GM19438 (cell line): ENCODE data around the gene CAPN1.
"Not testable (repeated sequence)": the region's sequence is repeated elsewhere in the genome, so short reads cannot be mapped to it uniquely, and the experiment has no call there.

Experiments used
- ATAC-seq: cut with Tn5 transposase; IDR thresholded peaks from one replicate; pipeline ENCODE4 v1.9.1; 2021; ENCODE audit warnings: low read depth; ENCODE audit not compliant: unreplicated experiment

The CAPN1 gene

GRCh38 chr11:65181569-65182257 lies at the start of gene CAPN1:
Gene CAPN1, plus strand, starts transcription at chr11:65181928. Its CDS starts 774 bp downstream, at chr11:65182702.
- peak; percentile 36 for ATAC-seq

DNA sequence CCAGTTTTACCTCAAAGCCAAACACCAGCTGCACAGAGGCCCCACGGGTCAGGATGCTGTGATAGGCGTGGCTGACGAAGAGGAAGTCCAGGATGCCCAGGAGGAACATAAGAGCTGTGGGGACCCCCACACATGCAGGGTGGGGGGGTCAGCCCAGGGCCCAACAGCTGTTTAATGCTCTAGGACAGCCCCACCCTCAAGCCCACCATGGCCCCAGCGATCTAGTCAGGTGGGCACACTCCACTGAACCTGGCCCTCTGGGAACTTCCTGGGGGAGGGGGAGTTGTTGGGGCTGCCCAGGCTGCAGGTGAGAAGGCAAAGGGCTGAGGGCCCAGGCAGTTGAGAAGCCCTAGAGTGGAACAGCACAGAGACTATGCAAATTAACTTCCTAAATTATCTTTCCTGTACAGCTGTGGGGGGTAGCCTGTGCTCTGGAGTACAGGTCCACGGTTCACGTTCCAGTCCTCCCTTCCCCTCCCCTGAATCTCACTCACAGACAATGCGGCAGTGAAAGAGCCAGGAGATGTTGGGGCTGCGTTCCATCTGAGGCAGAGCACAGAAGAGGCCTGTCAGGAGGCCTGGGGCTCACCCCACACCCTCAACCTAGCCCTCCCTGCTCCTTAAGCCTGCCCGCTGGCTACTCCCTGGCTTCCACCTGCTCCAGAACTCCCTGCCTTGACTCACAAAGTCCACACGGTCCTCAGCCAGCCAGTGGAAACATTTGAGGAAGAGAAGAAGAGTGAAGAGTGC lies 49.3 kb upstream of the CAPN1 start:
- no peak for ATAC-seq

DNA sequence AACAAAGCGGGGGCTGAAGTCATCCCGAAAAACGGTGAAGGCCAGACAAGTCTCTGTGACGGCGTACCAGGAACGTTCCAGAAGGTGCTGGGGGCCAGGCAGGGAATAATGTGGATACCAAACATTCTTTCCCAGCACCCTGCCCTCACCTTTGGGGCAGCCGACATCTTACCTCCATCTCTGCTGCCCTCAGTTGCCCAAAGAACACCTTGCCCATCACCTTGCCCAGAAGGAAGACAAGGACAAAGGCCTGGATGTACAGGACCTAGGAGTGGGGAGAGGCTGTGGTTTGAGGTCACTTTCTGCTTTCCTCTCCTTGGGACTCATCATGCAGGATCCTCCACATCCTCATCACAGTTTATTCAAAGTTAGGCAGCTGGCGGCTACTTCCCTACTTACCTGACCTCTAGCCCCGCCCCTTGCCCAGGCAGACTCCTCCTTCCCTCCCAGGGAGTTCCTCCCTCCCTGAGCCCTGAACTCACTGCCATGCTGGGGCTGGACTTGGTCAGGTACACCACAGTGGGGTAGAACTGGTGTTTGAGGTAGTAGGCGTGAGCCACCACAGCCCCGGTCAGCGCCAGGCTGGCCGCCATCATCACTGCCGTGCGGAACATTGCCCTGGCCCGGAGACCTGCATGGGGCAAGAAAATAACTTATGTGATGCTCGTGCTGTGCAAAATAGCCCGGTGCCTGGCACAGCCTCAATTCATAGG lies 48.6 kb upstream of the CAPN1 start:
- no peak for ATAC-seq

DNA sequence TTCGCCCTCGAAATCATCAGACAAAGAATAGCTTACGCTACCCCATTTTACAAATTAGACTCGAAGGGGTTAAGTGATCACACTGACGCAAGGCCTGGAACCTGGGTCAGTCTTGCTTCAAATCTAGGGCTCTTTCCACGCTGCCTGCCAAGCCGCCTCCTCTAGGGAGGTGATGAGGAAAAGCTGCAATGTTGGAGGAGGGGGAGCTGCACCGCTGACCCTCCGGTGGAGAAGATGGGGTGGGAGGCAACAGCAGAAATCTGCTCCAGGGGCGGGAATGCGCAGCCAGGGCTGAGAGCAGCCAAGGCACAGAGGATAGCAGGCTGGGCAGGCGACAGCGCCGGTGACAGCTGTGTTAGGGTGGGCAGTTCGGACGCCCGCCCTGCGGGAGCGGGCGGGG lies 48.0 kb upstream of the CAPN1 start:
- no peak for ATAC-seq

GRCh38 chr11:65134240-65134951 lies 47.3 kb upstream of the CAPN1 start, which contains the start of gene SYVN1:
Gene SYVN1, minus strand, starts transcription at chr11:65134519. Its CDS starts 918 bp downstream, at chr11:65133601.
- ATAC-seq = peak; percentile 46

- peak; percentile 55 for ATAC-seq
Observed at GRCh38 chr11:65134952-65135632, 46.6 kb upstream of the CAPN1 start.

GRCh38 chr11:65135633-65136145 lies 46.0 kb upstream of the CAPN1 start:
- no peak for ATAC-seq

DNA sequence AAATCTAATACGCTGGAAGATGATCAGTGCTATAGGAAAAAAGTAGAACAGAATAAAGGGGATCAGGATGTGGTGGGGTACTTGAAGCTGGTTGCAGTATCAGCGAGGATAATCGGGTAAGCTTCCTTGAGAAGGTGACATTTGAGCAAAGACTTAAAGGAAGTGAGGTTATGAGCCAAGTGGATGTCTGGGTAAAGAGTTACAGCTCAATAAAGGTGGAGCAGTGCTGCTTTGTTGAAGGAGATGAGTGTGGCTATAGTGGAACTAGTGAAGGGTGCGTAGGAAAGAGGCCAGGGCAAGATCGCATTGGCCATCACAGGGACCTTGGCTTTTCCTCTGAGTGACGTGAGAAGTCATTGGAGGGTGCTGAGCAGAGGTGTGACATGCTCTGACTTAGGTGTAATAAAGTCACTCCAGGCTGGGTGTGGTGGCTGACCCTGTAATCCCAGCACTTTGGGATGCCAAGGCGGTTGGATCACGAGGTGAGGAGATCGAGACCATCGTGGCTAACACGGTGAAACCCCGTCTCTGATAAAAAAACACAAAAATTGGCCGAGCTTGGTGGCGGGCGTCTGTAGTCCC lies 45.1 kb upstream of the CAPN1 start:
- no peak for ATAC-seq

GRCh38 chr11:65141896-65142494 lies 39.7 kb upstream of the CAPN1 start:
- no peak for ATAC-seq

DNA sequence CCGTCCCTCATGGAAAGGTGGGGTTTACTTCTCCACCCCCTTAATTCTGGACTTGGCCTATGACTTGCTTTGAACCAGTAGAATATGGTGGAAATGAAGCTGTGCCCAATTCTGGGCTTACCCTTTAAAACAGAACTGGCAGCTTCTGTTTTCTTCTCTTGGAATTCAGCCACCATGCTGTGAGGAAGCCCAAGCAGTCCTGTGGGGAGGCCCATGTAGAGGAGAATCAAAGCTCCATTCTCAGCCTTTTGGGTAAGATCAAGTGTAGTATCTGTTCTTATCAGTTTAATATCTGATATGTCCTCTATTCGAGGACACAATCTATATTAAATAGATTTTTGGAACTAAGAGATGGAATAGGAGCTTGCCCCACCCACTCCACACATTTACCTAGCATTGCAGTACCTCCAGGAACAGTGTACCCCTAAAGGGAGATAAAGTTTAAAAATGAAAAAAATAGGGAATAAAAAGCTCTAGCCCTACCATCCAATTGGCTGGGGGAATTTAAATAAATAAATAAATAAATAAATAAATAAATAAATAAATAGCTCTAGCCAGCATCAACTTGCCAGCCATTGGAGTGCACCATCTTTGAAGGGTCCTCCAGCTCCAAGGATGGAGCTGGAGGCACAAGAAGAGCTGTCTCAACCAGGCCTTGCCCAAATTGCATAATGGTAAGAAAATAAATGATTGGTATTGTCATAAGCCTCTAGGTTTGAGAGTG lies 34.2 kb upstream of the CAPN1 start:
- no peak for ATAC-seq

GRCh38 chr11:65148657-65149056 lies 33.1 kb upstream of the CAPN1 start:
- ATAC-seq = no peak

DNA sequence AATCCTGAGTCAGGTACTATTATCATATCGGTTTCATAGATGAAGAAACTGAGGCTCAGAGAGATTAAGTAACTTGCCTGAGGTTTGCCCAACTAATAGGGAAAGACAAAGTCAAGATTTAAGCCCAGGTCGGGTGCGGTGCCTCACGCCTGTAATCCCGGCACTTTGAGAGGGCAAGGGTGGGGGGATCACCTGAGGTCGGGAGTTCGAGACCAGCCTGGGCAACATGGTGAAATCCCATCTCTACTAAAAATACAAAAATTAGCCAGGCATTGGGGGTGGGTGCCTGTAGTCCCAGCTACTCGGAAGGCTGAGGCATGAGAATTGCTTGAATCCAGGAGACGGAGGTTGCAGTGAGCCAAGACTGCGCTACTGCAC lies 31.6 kb upstream of the CAPN1 start:
- not testable (repeated sequence) for ATAC-seq

DNA sequence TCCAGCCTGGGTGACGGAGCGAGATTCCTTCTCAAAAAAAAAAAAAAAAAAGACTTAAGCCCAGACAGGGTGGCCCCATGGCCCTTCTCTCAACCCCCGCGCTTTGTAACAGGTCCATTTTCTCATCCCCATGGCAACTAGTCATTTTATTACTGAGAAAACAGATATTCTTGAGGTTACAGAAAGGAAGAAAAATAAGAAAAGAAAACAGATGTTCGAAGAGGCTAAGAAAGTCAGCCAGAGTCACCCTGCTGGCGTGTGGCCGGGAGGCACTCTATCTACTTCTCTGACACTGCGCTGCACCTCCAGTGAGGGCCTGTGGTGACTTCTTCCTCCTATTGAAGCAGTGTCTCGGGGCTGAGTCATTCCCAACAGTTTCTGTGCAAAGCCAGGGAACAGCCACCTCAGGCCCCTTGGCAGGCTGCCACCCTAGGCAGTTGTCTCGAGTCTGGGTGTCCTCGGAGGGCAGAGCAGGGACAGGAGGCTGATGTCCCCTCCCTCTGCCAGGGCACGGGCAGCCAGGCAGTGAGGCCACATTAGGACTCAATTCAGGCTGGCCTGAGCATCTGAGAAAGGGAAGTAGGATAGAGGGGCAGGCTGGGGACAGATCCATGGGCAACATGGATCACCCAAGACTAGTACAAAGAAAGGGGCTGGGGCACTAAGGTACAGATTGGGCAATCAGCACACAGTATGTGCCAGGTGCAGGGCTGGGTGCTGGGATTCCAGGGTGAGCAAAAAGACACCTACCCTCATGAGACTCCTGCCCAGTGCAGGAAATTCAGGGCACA lies 31.0 kb upstream of the CAPN1 start:
- peak; percentile 63 for ATAC-seq

- ATAC-seq = no peak
Observed at GRCh38 chr11:65151331-65151899, 30.3 kb upstream of the CAPN1 start.

DNA sequence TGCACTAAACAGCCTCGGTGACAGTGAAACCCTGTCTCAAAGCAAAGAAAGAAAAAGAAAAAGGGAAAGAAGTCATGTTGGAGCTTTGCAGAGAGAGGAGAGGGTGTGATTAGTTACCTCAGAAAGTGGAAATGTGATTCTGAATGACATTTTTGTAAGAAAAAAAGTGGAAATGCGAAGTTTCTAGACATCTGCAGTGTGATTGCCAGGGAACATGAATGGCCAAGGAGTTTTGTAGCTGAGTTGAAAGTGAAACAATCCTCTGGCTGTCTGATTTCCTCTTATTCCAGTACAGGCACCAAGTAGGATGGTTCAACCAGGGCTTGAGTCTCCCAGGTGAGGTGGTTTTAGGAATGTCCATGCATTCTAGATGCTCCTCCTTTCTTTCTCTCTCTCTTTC lies 29.6 kb upstream of the CAPN1 start:
- ATAC-seq = no peak

DNA sequence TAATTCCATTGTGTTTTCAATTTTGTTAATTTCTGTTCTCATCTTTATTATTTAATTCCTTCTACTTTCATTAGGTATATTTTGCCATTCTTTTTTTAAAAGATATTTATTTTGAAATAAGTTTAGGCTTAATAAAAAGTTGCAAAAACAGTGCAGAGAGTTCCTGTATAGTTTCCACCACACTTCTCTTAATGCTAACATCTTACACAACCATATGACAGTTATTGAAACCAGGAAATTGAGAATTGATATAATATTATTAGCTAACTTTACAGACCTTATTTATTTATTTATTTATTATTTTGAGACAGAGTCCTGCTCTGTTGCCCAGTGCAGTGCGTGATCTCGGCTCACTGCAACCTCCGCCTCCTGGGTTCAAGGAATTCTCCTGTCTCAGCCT lies 25.5 kb upstream of the CAPN1 start:
- ATAC-seq = no peak

DNA sequence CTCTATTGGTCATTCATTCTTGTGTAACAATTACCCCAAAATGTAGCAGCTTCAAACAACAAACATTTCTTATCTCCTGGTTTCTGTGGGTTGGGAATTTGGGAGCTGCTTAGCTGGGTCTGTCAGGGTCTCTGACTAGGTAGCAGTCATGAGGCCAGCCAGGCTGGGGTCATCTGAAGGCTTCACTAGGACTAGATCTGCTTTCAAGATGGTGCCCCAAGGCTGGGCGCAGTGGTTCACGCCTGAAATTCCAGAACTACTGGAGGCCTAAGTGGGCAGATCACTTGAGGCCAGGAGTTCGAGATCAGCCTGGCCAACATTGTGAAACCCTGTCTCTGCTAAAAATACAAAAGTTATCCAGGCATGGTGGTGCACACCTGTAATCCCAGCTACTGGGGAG lies 24.8 kb upstream of the CAPN1 start:
- no peak for ATAC-seq

DNA sequence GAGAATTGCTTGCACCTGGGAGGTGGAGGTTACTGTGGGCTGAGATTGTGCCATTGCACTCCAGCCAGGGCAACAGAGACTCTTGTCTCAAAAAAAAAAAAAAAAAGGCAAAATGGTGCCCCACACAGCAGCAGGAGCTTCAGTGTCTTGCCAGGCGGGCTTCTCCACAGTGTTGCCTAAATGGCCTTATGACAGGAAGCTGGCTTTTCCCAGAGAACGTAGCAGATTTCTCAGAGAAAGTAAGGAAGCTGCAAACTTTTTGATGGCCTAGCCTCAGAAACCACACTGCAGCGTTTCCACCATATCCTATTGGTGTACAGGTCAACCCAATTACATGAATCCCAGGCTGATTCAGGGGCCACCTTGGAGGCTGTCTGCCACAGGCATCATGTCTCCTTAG lies 24.4 kb upstream of the CAPN1 start:
- no peak for ATAC-seq
